DMS153 treated with DMSO at 0.1 percent for 48 hours (cell line): ENCODE data around the gene IRX3.

ENCODE experiments used
- DNase-seq: peaks from one replicate; lab custom pipeline; 2025; ENCODE audit not compliant: unreplicated experiment; lab: John Stamatoyannopoulos, UW

The IRX3 gene

DNA sequence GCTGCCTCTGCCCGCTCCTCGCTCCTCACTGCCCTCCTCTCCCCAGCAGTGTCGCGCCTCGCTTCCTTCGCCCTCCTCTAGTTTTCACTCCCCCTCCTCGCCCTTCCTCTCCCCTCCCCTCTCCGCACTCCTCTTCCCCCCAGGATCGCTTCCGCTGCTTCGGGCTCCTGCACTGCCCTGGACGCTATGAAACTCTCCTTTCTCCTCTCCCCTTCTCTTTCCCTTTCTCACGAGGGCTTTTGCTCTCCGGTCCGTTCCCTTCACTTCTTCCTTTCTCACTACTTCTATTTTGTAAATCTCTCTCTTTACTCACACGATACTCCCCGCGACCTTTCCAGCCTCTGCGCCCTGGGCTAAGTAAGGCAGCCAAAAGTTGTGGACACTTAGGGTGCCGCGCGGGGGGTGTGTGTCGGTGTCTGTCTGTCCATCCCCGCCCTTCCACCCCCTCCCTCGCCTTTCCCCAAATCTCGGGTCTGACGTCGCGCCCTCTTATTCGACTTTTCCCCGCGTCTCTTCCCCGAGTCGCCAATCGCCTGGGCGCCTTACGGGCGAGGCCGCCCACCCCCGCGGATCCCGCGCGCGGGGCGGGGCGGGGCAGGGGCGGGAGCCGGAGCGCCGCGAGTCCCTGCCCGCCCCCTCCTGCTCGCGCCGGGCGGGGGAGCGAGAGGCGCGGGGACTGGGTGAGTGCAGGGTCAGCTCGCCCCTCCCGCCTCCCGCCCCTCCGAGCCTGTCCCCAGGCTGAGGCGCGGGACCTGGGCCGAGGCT, at the start of gene IRX3:
IRX3 (minus strand) TSS at position 422 of the 765 bp plus-strand sequence. CDS start 737 bp downstream, outside the sequence.
- DNase-seq: peak; percentile 73

DNA sequence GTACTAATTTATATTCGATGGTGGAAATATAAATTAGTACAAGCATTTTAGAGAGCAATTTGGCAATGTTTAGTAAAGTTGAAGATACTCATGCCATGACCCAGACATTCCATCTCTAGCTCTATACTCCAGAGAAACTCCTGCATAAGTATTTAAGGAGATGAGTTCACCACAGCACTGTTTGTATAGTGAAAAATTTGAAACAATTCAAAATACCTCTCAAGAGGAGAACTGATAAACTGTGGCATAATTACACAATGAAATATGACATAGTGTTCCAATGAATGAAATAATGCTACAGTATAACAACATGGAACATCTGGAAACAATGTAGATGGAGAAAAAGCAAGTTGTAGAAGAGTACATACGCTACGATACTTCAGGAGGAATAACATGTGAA, 48.6 kb upstream of the IRX3 start:
- DNase-seq: no peak

DNA sequence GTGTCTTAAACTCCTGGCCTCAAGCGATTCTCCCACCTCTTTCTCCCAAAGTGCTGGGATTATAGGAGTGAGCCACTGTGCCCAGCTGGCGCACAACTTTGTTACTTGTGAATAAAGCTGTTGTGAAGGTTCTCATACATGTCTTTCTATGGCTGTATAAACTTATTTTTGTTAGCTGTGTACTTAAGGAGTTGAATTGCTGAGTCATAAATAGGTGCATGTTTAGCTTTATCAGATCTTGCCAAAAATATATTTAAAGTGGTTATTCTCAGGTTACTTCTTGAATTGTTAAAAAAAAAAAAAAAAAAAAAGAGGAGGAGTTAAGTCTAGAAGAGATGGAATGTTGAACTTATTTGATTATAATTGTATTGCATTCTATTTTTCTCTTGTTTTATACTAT, 47.6 kb upstream of the IRX3 start:
- no peak for DNase-seq

DNA sequence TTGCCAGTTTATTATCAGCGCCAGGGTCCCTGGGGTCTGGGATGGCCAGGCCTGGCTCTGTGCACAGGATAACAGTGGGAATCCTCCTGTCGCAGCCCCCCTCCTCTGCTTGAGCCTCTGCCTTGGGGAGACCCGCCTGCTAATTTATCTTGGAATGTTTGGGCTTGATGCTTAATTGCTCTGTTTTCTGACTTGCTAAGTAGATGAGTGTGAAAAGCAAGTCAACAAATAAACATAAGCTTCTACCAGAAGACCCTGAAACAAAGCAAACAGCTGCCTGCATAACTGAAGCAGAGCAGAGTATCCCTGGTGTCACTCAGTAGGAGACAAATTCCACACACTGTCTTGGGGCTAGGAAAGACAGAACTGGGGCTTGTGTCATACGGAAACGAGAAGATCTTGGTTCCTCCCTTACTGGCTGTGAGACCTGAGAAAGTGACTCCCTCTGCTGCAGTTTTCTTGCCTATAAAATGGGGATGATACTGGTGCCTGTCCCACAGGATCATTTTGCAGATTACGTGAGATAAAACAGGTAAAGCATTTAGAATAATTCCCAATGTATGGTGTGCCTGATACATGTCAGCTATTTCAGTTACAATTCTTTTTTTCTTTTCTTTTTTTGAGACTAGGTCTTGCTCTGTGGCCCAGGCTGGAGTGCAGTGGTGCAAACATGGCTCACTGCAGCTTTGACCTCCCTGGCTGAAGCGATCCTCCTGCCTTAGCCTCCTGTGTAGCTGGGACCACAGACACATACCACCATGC, 44.8 kb upstream of the IRX3 start:
- DNase-seq: no peak

DNA sequence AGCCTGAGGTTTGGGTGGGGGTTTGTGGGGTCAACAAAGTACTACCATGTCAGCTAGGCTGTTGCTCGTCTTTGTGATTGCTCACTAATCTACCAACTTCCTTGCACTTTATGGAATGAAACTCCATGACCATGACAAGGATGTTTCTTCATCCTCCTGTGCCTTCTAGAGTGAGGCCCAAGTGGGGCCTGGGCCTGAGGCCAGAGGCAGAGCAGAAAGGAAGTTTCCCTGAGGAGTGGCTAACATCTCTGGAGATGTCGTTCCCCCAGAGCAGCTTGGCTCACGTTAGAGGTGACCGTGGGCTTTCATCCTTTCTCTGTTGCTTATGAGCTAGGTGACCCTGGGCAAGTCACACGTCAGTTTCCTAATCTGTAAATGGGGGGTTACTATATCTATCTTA, 41.0 kb upstream of the IRX3 start:
- DNase-seq: no peak

DNA sequence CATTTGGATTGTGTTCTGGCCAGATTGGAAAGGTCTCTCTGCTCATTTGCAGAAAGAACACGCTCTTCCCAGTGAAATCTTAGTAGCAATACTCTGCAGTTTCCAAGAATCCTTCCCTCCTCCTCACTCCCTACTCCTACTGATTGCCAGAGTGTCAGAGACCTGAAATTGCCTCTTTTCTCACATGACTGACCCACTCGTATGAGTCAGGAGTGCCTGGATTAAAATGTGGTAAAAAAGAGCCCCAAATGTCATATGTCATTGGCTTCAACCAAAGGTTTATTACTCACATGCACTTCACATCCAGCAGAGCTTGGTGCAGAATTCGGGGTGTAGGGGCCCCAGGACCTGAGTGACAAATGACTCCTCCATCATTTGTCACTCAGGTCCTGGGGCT, 39.7 kb upstream of the IRX3 start:
- DNase-seq: no peak

DNA sequence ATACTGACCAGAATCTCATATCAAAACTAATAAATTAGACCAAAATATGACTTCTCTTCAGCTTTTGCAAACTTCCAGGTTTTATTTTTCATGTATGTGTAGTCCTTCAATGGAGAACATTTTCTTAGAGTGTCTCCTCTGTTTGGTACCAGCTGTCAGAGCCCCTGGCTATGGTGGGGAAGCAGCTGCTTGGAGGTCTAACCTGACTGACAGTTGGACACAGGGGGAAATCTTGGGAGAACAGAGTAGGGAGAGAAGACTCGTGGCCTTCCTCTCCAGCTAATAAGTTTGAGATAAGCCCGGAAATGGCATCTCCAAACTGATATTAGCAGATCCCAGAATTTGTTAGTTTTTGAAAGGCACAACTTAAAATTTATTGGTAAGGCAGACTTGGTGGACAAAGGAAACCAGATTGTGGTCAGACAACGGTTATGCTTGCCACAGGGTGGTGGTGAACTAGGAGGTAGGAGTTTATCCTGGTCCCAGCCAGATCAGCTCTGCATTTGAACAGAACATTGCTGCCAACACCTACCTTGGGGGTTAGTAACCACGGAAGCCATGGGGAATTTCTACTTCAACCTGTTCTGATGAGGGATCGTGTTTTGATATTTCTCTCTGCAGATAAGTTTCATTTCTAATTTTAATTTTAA, 39.2 kb upstream of the IRX3 start:
- DNase-seq: no peak

DNA sequence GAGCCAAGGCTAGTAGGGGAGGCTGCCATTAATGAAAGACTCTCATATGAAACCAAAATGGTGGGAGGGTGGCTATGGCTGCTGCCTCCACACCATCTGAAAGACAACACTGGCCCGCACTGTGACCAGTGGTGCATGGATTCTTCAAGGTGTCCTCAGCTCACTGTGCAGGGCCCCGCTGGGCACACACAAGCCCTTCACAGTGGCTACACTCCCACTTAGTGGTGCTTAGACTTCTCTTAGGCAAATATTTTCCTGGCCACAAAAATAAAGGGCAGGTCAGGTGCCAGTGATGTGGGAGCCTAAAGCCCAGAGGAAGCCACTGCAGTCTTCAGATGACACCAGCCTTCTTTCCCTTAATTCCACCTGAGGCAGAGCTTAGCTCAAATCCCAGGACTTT, 38.1 kb upstream of the IRX3 start:
- no peak for DNase-seq

DNA sequence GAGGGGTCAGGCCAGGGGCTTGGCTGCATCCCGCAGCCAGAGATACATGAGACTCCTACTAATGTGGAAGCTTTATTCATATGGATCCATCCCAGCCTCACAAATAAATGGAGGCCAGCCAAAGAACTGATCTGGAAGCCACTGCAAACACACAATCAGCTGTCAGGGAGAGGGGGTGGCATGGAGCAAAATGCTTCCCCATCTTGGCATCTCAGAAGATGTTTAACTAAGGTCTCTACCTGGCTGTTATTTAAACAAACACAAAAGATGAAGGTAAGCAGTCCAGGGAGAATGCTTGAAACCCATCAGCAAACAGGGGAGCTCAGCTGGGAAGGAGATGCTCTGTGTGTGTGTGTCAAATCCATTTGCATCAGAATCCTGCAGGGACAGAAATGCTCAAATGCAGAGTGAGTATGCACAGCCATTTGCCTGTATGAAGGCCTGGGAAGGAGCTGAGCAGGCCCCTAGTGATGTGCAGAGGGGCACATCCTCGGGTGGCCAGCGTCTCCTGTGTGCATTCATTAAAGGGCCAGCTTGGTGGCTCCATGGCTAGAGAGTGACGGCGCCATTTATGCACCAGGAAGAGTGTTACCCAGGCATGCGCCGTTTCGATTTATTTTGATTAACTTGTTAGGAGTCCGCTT, 34.2 kb upstream of the IRX3 start:
- DNase-seq: no peak

DNA sequence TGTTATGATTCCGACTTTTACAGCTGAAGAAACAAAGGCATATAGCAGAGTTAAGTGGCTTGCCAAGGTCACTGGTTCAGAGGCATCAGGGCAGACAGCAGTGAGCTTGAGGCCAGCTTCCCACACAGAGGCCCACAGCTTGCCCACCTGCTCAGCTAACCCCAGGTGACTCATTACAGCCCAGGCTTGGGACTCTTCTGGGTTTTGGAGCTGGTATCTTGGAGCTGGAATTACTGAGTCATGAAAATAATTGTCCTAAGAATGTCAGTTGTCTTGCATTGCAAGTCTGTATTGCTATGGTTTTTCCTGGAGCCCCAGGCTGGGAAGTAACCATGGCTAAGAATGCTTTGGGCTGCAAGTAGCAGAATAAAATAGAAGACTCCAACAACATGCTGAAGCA, 32.4 kb upstream of the IRX3 start:
- DNase-seq: no peak

DNA sequence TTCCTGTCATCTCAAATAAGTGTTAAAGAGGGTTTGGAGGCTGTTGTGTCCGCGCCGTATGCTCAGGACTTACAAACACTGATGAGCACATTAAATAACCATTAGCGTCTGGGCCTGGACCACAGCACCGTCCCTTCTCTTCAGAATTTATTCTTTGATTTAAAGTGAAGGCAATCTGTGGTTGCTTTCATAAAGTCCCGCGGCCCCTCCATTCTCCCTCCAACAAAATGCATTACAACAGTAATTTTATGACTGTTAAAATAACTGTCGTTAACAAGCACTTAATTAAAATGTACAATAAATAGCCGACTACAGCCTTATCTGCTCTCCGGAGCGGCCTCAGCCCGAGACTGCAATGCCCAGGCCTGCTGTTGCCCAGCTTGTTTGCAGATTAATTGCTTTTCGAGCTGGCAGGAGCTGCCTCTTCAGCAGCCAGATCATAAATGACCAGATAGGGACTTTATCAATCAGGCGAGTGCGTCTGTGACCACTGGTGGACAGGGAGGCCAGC, 30.6 kb upstream of the IRX3 start:
- no peak for DNase-seq

DNA sequence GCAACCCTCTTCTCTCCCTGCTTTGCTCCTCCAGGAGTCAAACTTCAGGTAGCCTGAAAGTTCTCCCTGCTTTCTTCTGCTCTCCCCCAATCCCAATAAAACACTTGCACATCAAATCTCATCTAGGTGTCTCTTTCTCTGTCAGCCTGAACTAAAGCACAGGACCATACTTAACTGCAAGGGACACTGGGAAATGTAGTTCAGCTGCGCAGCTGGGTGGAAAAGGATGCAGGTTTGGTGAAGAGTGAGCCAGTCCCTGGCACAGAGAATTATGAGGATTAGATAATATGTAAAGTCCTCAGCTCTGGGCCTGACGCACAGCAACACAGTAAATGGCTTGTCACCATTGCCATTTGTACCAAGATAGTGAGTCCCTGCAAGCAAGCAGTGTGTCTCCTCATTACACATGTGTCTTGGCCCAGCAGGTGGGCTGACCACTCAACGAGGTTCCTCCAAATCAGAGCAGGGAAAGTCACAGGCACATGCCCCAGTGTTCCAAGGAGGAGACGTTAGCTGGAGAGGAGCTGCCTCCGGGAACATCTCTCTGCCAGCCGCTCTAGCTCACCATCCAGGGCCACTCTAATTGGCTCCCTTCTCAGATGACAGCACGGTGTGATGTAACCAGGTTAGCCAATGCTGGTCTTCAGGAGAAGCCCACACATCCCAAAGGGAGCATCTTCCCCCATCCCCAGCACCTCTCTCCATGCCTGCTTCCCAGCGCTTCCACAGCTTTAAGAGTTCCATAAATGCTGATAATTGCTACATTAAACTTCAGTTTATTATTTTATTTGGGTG, 29.7 kb upstream of the IRX3 start:
- DNase-seq: no peak

DNA sequence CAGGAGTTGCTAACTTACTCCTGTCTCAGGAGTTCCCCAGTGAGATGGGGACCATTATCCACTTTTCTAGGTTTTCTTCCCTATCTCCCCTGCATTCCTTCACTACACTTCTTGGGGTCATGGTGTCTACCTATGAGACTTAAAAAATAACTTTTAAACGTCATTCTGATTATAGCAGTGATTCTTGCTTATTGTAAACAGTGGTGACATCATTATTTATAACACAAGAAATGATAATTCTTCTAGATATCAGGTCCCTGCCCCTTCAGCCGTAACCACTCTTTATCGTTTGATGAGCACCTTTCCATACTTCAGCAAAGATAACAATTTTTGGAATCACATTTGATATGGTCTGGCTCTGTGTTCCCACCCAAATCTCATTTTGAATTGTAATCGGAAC, 27.2 kb upstream of the IRX3 start:
- DNase-seq: no peak

DNA sequence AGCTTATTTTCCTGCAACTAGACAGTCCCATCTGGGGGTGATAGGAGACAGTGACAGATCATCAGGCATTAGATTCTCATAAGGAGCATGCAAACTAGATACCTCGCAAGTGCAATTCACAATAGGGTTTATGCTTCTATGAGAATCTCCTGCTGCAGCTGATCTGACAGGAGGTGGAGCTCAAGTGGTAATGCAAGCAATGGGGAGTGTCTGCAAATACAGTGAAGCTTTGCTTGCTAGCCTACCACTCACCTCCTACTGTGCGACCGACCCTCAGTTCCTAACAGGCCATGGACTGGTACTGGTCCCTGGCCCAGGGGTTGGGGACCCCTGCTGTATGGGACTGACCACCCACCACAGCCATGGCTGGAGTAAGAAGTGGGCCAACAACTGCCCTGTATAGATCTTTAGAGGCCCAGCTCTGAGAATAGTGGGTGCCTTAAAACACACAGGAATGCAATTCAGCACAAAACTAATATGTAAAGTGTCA, 26.0 kb upstream of the IRX3 start:
- DNase-seq: no peak

DNA sequence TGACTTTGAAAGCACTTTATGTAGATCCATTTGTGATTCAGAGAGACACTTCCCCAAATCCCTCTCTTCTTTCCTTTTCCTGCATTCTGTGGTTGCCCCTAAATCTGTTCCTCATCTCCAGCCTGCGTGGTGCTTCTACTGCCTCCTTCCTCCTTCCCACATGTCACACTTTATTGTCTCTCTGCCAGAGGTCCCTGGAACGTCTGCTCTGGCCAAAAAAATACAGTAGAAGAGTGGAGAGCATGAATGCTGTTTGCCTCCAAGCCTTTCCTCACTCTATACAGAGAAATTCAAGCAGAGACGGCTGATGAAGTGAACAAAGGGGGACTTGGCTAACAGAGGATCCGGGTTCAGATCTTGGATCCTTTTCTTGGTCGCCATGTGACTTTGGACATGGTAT, 22.8 kb upstream of the IRX3 start:
- no peak for DNase-seq

DNA sequence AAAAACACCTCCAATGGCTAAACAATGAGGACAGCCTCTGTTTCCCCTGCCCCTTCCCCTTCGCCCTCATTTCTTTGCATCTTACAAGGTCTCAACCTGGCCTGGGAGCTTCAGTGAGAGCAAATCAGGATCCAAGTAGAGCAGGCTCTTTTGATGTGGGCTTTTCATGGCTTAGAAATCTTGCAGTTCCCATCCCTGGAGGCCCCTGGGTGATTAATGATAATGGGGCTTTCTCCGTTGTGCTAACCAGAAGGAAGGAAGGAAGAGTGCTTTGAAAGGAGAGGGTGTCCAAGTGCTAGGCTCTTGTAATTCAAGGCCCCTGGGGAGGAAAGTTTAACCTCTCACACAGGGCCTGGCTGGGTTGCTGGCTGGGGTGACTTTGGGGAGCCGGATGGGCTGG, 18.5 kb upstream of the IRX3 start:
- DNase-seq: no peak

DNA sequence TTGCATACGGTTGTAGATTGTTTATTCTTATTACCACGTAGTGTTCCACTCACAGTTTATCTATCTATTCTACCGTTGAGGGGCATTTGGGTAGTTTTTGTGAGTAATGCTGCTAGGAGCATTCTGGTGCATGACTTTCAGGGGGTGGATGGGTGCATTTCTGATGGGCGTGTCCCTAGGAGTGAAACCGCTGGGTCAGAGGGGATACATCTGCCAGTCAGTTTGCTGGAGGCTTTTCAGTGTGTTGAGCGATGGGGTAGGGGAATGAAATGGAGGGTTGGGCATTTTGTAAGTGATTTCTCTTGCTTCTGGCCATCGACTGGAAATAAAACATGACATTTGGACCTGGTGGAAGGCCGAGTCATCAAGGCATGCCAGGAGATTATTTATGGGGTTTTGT, 17.0 kb upstream of the IRX3 start:
- no peak for DNase-seq

DNA sequence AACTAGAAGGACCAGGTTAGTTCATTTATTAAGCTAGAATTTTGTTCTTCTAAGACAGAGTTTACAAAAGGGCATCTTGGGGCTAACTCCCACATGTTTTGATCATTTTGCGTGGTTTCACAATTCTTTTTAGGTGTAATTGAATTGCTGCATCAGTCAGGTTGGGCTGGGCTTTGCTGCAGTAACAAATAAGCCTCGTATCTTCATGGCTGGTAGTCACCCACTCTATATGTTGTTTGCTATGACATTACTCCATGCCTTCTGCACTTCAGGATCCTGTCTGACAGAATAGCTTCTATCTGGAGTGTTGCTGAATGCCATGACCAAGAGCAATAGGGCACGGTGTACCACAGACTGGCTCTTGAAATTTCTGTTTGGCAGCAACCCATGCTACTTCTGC, 10.6 kb upstream of the IRX3 start:
- no peak for DNase-seq

DNA sequence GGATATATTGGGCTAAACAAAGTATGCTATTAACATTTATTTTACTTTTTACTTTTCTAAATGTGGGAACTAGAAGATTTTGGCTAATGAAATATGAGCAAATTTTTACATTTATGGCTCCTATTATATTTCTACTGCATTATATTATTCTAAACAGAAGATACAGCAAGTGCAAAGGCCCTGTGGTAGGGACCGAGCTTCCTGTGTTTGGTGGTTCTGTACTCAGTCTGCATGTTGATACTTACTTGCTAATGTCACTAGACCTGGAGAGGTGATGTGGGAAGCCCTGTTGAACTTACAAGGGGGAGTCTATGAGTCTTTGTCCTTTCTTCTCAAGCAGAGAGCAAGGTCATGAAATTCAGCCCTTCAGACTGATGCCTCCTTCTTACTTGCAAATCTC, 10.0 kb upstream of the IRX3 start:
- no peak for DNase-seq

DNA sequence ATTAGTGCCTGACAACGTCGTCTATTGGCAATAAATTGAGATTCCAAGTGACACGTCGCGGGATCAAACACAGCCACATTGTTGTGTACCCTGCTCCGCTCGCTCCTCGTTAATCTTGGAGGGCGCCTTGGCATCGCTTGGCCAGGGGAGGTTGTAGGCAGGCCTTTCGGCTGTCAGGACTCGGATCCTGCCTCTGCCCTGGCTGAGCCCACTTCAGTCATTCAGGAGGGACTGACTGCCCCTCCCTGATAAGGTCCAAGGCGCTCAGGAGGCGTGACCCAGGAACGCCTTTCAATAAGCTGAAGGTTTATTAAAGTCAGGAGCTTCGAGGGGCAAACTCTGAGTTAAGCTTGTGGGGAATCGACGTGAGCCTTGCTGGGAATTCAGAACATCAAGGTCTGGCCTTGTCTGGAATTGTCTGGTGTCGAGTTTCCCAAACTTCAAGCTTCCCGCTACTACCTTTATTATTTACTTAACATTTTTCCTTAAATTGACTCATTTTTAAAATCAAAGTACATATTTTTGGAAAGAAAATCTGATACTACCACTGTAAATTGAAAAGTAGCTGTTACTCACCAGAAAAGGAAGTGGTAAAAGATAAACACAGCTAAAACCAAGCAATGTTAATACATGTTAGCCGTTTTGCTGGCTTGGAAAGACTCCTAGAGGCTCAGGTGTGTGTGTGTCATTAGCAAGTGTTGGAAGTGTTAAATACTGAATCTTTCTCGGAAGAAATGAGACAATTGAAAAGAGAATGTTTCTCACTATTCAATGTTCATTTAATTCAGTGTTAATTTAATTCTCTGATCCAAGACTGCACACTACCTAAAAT, 5.3 kb upstream of the IRX3 start:
- no peak for DNase-seq
